Measurements from ENCODE around the gene ATP5PB.

ATP5PB gene

DNA sequence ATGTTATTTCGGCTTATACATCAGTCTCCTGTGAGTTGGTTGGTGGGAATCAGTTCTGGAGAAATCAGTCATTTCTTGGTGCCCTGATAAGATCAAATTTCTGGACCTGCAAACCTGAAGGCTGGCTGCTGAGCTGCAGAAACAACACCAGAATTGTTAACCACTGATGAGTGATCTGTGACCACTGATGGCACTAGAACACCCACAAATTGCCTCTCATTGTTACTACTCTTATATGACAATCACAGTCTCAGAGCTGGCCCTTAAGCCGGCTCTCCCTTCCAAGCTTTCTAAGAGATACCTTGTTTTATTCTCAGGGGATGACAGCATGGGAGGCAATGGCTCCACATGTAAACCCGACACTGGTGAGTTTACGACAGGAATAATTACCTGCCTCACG is 26.4 kb downstream of the ATP5PB start:
- no peak for DNase-seq (ENCODE audit: low spot score)

- DNase-seq (ENCODE audit: low spot score): no peak
Measured at GRCh38 chr1:111476214-111476613, 26.9 kb downstream of the ATP5PB start.

DNA sequence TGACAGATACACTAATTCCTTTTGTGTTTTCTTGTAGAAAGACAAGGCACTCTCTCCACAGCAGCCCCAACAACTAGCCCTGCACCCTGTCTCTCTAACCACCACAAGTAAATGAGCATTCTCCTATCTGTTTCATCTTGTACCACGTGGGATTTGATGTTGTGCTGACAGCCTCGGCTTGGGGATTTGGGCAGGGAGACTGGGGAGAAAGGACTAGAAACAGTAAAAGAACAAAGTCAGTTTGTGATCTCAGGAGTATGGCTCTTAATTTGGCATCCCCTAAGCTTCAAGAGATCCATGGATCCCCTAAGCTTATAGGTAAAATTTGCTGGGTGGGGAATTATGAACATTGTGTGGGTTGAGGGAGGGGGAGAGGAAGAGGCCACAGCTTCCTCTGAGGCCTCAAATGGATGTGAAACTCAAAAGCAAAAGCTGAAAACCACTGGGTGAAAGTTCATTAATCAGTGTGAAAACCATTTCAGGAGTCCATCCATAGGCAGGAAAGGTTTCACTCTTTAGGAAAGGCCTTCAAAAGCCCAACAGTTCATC is 27.6 kb downstream of the ATP5PB start:
- DNase-seq (ENCODE audit: low spot score): no peak

- no peak for DNase-seq (ENCODE audit: low spot score)
Measured at GRCh38 chr1:111480674-111481073, 31.4 kb downstream of the ATP5PB start.

DNA sequence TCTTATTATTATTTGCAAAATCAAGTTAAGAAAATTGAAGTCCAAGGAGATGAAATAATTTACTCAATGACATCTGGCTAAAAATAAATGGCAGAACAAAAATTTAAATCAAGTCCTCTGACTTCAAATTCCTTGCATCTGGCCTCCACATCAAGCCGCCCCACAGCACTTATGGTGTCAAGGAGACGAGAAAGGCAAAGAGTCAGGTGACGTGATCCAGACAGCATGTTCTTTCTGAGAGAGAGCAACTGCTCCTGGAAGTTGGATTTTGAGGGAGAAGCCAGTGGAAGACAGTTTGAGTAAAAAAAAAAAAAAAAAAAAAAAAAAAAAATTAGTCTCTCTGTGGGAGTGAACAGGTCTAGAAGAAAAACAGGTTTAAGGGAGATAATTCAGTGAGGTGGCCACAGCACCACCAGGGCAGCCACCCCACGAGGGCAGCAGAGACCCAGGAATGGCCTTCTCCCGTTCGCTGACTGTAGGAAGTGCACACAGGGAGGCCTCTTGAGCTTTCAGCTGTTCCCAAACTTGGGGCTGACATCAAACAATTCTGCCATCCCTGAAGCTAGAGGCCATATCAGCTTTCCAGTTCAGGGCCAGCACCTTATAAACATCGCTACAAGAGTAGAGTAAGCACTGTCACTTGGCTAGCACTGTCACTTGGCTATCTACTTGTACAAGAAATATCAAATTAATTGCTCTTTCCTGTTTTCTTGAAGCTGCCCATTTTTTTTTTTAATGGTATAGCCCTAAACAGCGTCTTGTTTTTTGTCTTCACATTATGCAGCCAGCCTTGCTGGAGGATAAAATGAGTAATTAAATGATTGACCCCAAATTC is 32.3 kb downstream of the ATP5PB start:
- peak; percentile 58 for DNase-seq (ENCODE audit: low spot score)

- DNase-seq (ENCODE audit: low spot score): no peak
Measured at GRCh38 chr1:111483166-111483565, 33.9 kb downstream of the ATP5PB start.

DNA sequence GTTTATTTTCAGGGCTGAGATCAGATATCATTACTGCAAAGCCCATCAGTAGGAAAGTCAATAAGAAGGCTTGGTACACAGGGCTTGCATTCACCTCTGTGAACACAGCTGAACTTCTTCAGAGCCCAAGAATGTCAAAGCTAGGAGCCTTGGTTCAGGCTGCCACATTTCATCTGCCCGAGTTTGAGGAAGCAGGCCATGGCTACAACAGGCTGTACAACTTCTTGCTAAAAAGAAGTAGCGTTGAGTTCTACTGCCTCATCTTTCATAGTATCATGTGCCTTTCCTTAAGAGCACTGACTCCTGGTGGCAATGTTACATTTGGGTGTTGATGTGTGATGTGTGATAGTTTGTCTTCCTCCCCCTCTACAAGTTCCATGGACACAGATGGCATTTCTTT is 34.6 kb downstream of the ATP5PB start:
- DNase-seq (ENCODE audit: low spot score): no peak

GRCh38 chr1:111484391-111485026 is 35.2 kb downstream of the ATP5PB start:
- no peak for DNase-seq (ENCODE audit: low spot score)

DNA sequence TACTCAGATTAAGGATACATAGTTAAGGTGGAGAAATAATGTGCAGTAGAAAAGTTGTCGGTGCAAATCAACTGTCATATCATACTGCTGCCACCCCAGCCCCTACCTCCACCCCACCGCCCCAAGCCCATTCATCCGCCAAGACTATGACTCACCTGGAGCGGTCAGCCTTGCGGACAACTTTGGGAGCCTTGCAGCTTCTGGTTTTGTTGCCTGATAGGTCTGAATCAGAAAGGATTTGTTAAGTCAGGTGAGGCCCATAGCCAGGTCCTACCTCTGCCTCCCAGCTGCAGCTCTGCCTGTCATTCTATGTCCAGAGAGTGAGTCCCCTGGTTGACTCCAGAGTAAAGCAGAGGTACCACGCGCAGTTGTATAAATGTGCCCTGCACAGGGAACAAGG is 37.2 kb downstream of the ATP5PB start:
- no peak for DNase-seq (ENCODE audit: low spot score)

GRCh38 chr1:111487133-111487532 is 37.9 kb downstream of the ATP5PB start:
- no peak for DNase-seq (ENCODE audit: low spot score)

GRCh38 chr1:111488669-111489068 is 39.4 kb downstream of the ATP5PB start:
- no peak for DNase-seq (ENCODE audit: low spot score)

DNA sequence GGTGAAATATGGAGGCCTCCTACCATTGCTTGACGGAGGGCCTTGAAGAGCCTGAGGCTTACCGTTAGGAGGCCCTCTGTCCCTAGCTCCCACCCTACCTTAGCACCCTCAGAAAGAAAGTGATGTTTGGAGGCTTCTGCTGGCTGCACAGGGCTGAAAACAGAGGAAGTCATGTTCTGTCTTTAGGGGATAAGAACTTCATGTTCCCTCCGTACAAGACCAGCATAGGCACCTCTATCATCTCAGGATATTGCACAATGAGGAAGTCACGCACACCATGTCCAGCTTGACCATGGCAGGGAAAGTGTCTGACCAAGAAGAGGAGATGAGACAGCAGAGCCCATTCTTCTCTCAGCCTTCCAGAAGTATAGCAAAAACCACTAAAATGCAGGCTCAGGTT is 40.3 kb downstream of the ATP5PB start:
- DNase-seq (ENCODE audit: low spot score): no peak

GRCh38 chr1:111490220-111490619 is 41.0 kb downstream of the ATP5PB start:
- no peak for DNase-seq (ENCODE audit: low spot score)

DNA sequence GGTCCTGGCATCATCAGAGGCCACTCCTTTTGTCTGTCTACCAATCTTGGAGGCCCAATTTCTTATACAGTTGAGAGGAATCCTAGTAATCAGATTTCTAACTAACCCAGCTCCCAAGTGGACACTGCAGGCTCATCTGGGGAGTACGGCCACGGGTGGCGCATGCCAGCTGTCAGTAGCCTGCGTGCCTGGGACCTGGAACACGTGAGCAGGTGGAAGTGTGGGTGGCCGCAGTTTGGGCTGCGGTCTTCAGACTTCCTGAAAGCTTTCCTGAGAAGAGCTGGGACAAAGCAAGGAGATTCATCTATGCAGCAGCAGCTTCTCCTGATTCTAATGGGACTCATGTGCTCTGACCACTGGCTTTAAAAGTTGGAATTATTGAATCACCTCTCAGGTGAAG is 41.8 kb downstream of the ATP5PB start:
- DNase-seq (ENCODE audit: low spot score): no peak

DNA sequence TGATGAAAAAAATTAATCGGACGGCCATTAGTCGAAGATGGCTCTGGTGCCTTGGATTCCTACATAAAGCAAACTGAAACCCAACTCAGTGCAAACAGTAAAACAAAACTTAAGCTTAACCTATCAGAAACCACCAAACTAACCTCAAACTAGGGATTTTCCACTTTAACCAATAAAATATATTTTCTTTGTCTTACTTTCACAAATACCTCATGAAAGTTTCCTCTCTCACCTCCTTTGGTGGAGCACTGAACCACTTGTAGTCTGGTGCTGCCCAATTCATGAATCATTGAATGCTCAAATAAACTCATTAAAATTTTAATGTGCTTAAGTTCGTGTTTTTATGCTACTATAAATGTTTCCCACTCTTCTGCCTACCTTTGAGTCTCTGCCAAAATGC is 47.1 kb downstream of the ATP5PB start:
- DNase-seq (ENCODE audit: low spot score): no peak

DNA sequence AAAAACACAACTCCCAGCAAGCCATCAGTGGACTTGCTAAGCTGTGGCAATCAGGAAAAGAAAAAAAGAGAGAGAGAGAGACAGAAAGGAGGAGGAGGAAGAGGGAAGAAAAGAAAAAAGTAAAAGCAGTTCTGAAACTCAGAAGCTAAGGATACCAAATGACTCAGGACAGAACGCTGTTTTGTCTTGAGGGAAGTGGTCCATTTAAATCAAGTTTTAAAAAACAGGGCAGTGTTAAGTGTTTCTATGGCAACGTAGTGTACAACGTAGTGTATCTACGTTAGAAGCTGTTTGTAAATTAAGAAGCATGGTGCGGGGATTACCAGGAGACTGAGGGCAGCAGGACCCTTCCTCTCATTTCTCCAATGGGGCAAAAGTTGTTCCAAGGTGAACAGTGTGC is 48.3 kb downstream of the ATP5PB start:
- DNase-seq (ENCODE audit: low spot score): no peak

DNA sequence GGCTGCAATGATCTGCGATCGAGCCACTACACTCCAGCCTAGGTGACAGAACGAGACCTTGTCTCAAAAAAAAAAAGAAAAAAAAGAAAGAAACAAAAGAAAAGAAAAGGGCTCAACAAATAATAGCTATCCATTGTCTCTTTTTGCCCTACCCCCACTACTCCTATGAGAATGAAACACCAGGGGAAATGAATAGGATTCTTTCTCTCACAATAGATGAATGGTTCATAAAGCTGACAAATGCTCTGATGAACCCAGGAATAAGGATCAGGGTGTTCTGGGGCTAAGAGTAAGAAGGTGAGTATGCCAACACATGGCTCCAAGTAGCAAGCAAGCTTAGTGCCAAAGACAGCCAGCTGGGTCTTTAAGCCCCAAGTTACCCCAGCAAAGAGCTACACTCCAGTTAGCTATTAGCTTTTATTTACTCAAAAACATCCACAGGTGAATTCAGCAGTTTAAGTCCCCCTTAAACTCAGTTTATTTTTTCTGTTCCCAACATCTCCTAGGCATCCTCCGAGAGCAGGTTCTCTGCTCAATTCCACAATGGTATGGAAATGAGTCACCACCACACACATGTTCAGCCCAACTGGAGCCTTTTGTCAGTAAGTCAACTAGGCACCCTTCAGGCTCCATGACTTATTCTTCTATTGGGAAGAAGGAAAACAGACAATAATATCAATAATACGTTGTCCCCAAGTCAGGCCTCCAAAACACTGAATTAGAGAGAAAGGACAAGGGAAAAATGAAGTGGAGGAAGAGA is 49.9 kb downstream of the ATP5PB start:
- no peak for DNase-seq (ENCODE audit: low spot score)

- DNase-seq (ENCODE audit: low spot score): no peak
Measured at GRCh38 chr1:111501645-111502044, 52.4 kb downstream of the ATP5PB start.

DNA sequence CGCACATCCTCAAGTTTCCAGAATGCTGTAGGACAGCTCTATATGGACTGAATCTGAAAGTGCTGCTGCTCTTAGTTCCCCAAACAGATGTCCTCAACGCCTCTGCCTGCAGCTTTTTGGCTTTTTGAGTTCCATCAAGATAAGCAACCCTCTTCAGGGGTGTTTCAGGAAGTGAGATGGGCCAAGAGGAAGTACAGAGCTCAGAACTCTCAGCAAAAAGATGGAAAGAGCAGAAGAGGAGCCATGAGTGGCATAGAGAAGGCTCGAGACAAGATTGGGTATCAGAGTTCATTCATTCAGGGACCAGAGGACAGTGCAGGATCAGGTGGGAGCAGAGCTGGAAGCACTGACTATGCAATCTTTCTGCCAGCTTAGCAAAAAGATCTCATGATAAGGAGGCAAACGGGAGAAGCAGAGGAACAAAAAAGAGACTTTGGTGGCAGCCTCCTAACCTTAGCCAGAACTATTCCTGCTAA is 54.4 kb downstream of the ATP5PB start, which contains the start of the genes ADORA3 and TMIGD3:
ADORA3 (minus strand) TSS at position 49 of the 476 bp plus-strand sequence. CDS start 279 bp downstream, outside the sequence.
TMIGD3 (minus strand) TSS at position 49 of the 476 bp plus-strand sequence. CDS start 279 bp downstream, outside the sequence.
- DNase-seq (ENCODE audit: low spot score): no peak

DNA sequence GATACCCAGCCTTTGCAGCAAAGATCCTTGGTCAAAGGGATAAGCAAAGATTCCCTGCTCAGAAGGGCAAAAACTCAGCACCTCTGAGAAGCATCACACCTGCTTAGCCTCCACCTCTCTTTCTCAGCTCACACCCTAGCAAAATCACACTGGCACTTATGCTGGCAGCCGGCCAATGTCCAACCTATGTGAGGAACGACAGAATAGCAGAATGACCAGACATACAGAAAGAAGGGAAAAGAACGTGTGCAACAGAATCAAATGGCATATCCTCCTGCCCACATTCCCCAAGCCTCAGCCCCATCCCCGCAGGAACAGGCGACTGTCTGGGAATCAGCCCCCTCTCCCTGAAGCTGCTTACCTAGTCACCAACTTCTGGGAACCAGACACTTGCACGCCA is 54.8 kb downstream of the ATP5PB start:
- no peak for DNase-seq (ENCODE audit: low spot score)

- no peak for DNase-seq (ENCODE audit: low spot score)
Measured at GRCh38 chr1:111505641-111506119, 56.4 kb downstream of the ATP5PB start.

DNA sequence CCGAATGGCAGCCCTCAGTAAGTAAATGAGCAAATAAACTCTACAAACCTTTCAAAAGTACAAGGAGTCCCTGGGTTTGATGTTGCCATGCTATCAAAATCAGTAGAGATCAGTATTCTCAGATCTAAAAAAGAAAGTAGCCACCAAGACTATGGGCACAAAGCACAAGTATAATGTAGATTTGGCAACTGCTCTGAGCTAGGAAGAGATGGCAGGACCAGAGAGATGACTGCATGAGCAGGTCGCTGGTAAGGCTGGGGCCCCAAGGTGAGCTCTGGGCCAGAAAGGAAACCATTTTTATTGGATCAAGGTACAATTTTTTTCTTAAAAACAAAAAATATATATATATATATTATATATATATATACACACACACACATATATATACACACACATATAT is 57.3 kb downstream of the ATP5PB start:
- DNase-seq (ENCODE audit: low spot score): no peak
